Lower lobe of right lung (tissue), 2 donors: Measurements from ENCODE around the gene NAV2. TPM values are rescaled to one million over a fixed set of nuclear protein-coding genes. Genes with fewer than 3 reads are reported as not detected.

Experiments
- ATAC-seq, 2 donors: fragments of 200-7000 bp; cut with Tn5 transposase; one replicate each; pipeline ENCODE4 v1.9.1; 2020 to 2022; ENCODE audit warnings: mild to moderate bottlenecking in 2 of 2, moderate library complexity in 2 of 2
- DNase-seq: peaks from one replicate; pipeline ENCODE4 v3.0.0-alpha.2; 2020
- H3K27ac ChIP-seq: fragments of 200-600 bp; one replicate; pipeline ENCODE4 v1.8.0; 2022
- H3K27me3 ChIP-seq: fragments of 200-600 bp; one replicate; pipeline ENCODE4 v1.8.0; 2022; ENCODE audit warnings: low read depth
- H3K36me3 ChIP-seq: fragments of 200-600 bp; one replicate; pipeline ENCODE4 v1.8.0; 2022; ENCODE audit warnings: mild to moderate bottlenecking
- H3K4me1 ChIP-seq: fragments of 200-600 bp; one replicate; pipeline ENCODE4 v1.8.0; 2022
- H3K4me3 ChIP-seq: fragments of 200-600 bp; one replicate; pipeline ENCODE4 v1.8.0; 2022; ENCODE audit warnings: mild to moderate bottlenecking
- H3K9me3 ChIP-seq: fragments of 200-600 bp; one replicate; pipeline ENCODE4 v1.8.0; 2022
- CTCF ChIP-seq: fragments of 200-600 bp; IDR thresholded peaks from one replicate; pipeline ENCODE4 v1.8.0; 2022; ENCODE audit warnings: antibody characterized with exemption, mild to moderate bottlenecking
- intact Hi-C: fragments of 100-400 bp; cut with DNase I; formaldehyde crosslinking; loops from one replicate; pipeline ENCODE4 v1.11.0; 2022
- total RNA-seq: library from RNA; stranded (reverse); fragmentation: NEBNext Ultra II Directional; extraction: Animal tissue kit (Norgen Biotek cat#: 25700); gene quantifications from one replicate; pipeline ENCODE4 v1.2.1, GENCODE V29; 2021
- donor health status: DM: no; HTN: yes; CAD: no; lungs with severe emphysema.

NAV2 gene
- total RNA-seq, 1 donor from 2014 or later: 36.9 TPM

GRCh38 chr11:20158597-20159257 lies 446.1 kb downstream of the NAV2 start:
- ATAC-seq (peak; percentile 69 to 81), DNase-seq (peak; percentile 53)
- intact Hi-C loops: no loop called here

GRCh38 chr11:20159466-20160381 lies 447.1 kb downstream of the NAV2 start:
- peaks cover 99% of the 10 kb centered on the region for H3K27me3 ChIP-seq
- H3K9me3 ChIP-seq: no peaks in the 10 kb centered on the region
- H3K27ac ChIP-seq: no peak overlapping the region
- ATAC-seq: no peak
- no peak for DNase-seq
- H3K4me3 ChIP-seq: no peak overlapping the region
- H3K4me1 ChIP-seq: peaks cover 23% of the 10 kb centered on the region
- H3K36me3 ChIP-seq: no peaks in the 10 kb centered on the region
- TF ChIP-seq CTCF: no peak
- intact Hi-C loops: no loop called here

More at GRCh38 chr11:20158597-20159257, 446.1 kb downstream of the NAV2 start:
- H3K27me3 ChIP-seq: peaks cover 98% of the 10 kb centered on the region
- H3K4me3 ChIP-seq: no peak overlapping the region
- H3K36me3 ChIP-seq: no peaks in the 10 kb centered on the region
- no peaks in the 10 kb centered on the region for H3K9me3 ChIP-seq
- no peak overlapping the region for H3K27ac ChIP-seq
- TF ChIP-seq CTCF: no peak
- H3K4me1 ChIP-seq: peaks cover 21% of the 10 kb centered on the region

GRCh38 chr11:20160425-20161229 lies 448.0 kb downstream of the NAV2 start, which contains the start of gene DBX1:
Gene DBX1, minus strand, starts transcription at chr11:20160475. Its CDS starts 151 bp downstream, at chr11:20160324.
- DNase-seq (no peak), ATAC-seq (no peak)
- Histone ChIP-seq H3K9me3 (no peaks in the 10 kb centered on the region), H3K27ac (no peak within 1 kb of the TSS), H3K4me1 (peaks cover 23% of the 10 kb centered on the region), H3K36me3 (no peaks in the 10 kb centered on the region), H3K27me3 (peaks cover 100% of the 10 kb centered on the region), H3K4me3 (no peak within 1 kb of the TSS)
- TF ChIP-seq CTCF: no peak
- intact Hi-C loops: no loop called here

DNA sequence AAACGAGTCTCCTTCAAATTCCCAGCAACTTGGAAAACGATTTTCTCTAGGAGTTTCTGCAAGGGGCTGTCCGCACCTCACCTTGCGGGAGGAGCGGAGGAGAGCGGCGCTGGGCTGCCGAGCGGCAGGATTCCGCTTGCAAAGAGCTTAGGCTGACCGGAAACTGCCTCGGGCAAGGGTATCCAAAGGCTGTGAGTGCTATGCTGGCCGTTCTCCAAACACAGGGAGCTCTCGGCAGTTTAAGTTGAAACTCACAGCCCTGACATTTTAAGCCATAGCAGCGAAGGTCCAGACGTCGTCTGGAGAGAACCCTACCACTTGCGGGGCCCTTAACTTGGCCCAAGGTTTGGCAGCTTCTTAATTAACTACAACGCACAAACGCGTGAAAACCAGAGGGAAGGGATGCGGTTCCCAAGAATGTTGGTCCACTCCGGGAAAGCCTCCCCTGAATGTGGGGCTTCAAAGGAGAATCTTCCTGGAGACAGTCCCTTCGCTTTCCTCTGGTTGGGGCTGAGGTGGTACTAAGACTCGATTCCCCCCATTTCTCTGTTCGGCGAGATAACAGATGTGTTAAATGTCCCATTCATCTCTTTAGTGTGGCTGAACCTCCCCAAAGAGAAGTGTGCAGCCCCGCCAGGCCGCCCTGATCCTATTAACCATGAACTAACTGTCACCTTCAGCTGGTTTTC lies 448.7 kb downstream of the NAV2 start:
- no peak overlapping the region for H3K4me3 ChIP-seq
- H3K4me1 ChIP-seq: peaks cover 19% of the 10 kb centered on the region
- H3K36me3 ChIP-seq: no peaks in the 10 kb centered on the region
- intact Hi-C loops: no loop called here
- H3K9me3 ChIP-seq: no peaks in the 10 kb centered on the region
- ATAC-seq (no peak), DNase-seq (no peak)
- H3K27ac ChIP-seq: no peak overlapping the region
- TF ChIP-seq CTCF: no peak
- peaks cover 100% of the 10 kb centered on the region for H3K27me3 ChIP-seq
